Ishikawa (cell line): ENCODE results near the gene RALY.

Experiments used
- CEBPB ChIP-seq: IDR thresholded peaks from 2 replicates; pipeline ENCODE4 v1.6.1; 2012
- CREB1 ChIP-seq: IDR thresholded peaks from 2 replicates; pipeline ENCODE4 v1.6.1; 2012; ENCODE audit warnings: low read depth
- EGR1 ChIP-seq: IDR thresholded peaks from 2 replicates; pipeline ENCODE4 v1.6.1; 2012
- EP300 ChIP-seq: IDR thresholded peaks from 2 replicates; pipeline ENCODE4 v1.6.1; 2012; ENCODE audit warnings: borderline replicate concordance
- FOXM1 ChIP-seq: IDR thresholded peaks from 2 replicates; pipeline ENCODE4 v1.6.1; 2012; ENCODE audit warnings: low read depth, borderline replicate concordance
- MAX ChIP-seq: IDR thresholded peaks from 2 replicates; pipeline ENCODE4 v1.6.1; 2012
- NFIC ChIP-seq: IDR thresholded peaks from 2 replicates; pipeline ENCODE4 v1.6.1; 2012
- RAD21 ChIP-seq: IDR thresholded peaks from 2 replicates; pipeline ENCODE4 v1.6.1; 2012; ENCODE audit warnings: low read depth
- REST ChIP-seq: IDR thresholded peaks from 2 replicates; pipeline ENCODE4 v1.6.1; 2012; ENCODE audit warnings: low read depth, mild to moderate bottlenecking
- TAF1 ChIP-seq: IDR thresholded peaks from 2 replicates; pipeline ENCODE4 v1.6.1; 2012; ENCODE audit warnings: low read depth, mild to moderate bottlenecking
- TCF12 ChIP-seq: IDR thresholded peaks from 2 replicates; pipeline ENCODE4 v1.6.1; 2012; ENCODE audit warnings: low read depth
- TEAD4 ChIP-seq: IDR thresholded peaks from 2 replicates; pipeline ENCODE4 v1.6.1; 2012
- USF1 ChIP-seq: IDR thresholded peaks from 2 replicates; pipeline ENCODE4 v1.6.1; 2012
- YY1 ChIP-seq: IDR thresholded peaks from 2 replicates; pipeline ENCODE4 v1.6.1; 2012; ENCODE audit warnings: low read depth
- ZBTB7A ChIP-seq: IDR thresholded peaks from 2 replicates; pipeline ENCODE4 v1.6.1; 2012; ENCODE audit warnings: low read depth

Gene RALY

GRCh38 chr20:33992145-33992922 is 1.4 kb upstream of the RALY start:
- TF ChIP-seq TEAD4 (no peak), RAD21 (no peak), YY1 (no peak), FOXM1 (no peak), TAF1 (no peak), USF1 (no peak), TCF12 (no peak), EGR1 (no peak), CREB1 (no peak), EP300 (no peak), ZBTB7A (no peak), CEBPB (no peak), MAX (no peak), REST (no peak), NFIC (no peak)

- TF ChIP-seq EGR1 (0 out of 2 replicates have a peak, but pooled peaks have one; percentile 45), CREB1 (no peak), RAD21 (no peak), FOXM1 (no peak), TCF12 (no peak), YY1 (0 out of 2 replicates have a peak, but pooled peaks have one; percentile 8), TEAD4 (no peak), USF1 (no peak), CEBPB (no peak), MAX (peak; percentile 84), TAF1 (peak; percentile 84)
These were observed 662 bp upstream of the RALY start for GRCh38 chr20:33992923-33993575.

GRCh38 chr20:33994222-33994913 is 657 bp downstream of the RALY start:
- peak; percentile 56 for TF ChIP-seq TAF1
- TF ChIP-seq CEBPB = no peak
- TF ChIP-seq ZBTB7A = no peak; the same call in 1 of the 2 replicates
- no peak for TF ChIP-seq TCF12
- 0 out of 2 replicates have a peak, but pooled peaks have one; percentile 2 for TF ChIP-seq TEAD4
- TF ChIP-seq EP300 = no peak
- no peak for TF ChIP-seq FOXM1
- peak; percentile 8; the same call in 1 of the 2 replicates for TF ChIP-seq RAD21
- TF ChIP-seq USF1 = no peak
- TF ChIP-seq NFIC = no peak
- TF ChIP-seq MAX = no peak
- no peak for TF ChIP-seq YY1
- TF ChIP-seq EGR1 = no peak
- TF ChIP-seq CREB1 = no peak
- no peak for TF ChIP-seq REST

- TF ChIP-seq EP300 (no peak), TCF12 (no peak), EGR1 (no peak), ZBTB7A (no peak), FOXM1 (no peak), YY1 (no peak), TEAD4 (no peak), CREB1 (no peak), TAF1 (no peak), MAX (no peak), USF1 (no peak), REST (no peak), CEBPB (no peak), RAD21 (no peak), NFIC (no peak)
These were observed 1.5 kb downstream of the RALY start for GRCh38 chr20:33995053-33995831.
